ENCODE results near the gene TMEM95.

DNA sequence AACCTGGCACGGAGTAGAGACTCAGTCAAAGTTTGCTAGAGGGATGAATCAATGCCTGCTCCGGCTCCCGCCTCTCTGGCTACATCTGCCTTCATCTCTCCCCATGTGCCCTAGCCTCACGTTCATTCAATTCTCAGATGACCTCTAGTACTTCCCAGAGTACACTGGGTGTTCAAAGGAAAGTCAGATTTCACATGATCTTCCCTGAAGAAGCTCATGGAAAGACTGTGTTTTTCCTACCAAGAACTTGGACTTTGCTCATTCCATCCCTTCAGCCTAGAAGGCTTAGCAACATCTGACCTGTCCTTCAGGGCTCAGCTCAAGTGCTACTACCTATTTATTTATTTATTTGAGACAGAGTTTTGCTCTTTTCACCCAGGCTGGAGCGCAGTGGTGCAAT, 14.9 kb downstream of the TMEM95 start:
- TF ChIP-seq, protein P1, sequence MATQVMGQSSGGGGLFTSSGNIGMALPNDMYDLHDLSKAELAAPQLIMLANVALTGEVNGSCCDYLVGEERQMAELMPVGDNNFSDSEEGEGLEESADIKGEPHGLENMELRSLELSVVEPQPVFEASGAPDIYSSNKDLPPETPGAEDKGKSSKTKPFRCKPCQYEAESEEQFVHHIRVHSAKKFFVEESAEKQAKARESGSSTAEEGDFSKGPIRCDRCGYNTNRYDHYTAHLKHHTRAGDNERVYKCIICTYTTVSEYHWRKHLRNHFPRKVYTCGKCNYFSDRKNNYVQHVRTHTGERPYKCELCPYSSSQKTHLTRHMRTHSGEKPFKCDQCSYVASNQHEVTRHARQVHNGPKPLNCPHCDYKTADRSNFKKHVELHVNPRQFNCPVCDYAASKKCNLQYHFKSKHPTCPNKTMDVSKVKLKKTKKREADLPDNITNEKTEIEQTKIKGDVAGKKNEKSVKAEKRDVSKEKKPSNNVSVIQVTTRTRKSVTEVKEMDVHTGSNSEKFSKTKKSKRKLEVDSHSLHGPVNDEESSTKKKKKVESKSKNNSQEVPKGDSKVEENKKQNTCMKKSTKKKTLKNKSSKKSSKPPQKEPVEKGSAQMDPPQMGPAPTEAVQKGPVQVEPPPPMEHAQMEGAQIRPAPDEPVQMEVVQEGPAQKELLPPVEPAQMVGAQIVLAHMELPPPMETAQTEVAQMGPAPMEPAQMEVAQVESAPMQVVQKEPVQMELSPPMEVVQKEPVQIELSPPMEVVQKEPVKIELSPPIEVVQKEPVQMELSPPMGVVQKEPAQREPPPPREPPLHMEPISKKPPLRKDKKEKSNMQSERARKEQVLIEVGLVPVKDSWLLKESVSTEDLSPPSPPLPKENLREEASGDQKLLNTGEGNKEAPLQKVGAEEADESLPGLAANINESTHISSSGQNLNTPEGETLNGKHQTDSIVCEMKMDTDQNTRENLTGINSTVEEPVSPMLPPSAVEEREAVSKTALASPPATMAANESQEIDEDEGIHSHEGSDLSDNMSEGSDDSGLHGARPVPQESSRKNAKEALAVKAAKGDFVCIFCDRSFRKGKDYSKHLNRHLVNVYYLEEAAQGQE (IDR thresholded peaks at IDR 0.05; ENCODE audit: low read depth): no peak
- no peak for TF ChIP-seq TAF1 (IDR thresholded peaks at IDR 0.05; ENCODE audit: low read depth)
- TF ChIP-seq YY1 (IDR thresholded peaks at IDR 0.05; ENCODE audit: low read depth): no peak
